Mammary epithelial cell (primary cell): ENCODE measurements around the gene SHISA7.

Source experiments
- EZH2 ChIP-seq: IDR thresholded peaks from 2 replicates; pipeline ENCODE4 v1.6.1; 2012; ENCODE audit warnings: low read length, inconsistent platforms, borderline replicate concordance
- TF ChIP-seq, protein P1 (sequence below), 2 donors: IDR thresholded peaks in 1 of 2; conservative IDR thresholded peaks in 1 of 2; 2 replicates each; pipeline ENCODE4 v1.5.1; 2011 to 2012; ENCODE audit warnings: inconsistent platforms in 2 of 2, low read length in 2 of 2, mild to moderate bottlenecking in 2 of 2, control low read depth in 1 of 2, low read depth in 1 of 2; ENCODE audit not compliant: insufficient read depth in 1 of 2; ENCODE audit errors: extremely low read depth in 1 of 2

DNA sequence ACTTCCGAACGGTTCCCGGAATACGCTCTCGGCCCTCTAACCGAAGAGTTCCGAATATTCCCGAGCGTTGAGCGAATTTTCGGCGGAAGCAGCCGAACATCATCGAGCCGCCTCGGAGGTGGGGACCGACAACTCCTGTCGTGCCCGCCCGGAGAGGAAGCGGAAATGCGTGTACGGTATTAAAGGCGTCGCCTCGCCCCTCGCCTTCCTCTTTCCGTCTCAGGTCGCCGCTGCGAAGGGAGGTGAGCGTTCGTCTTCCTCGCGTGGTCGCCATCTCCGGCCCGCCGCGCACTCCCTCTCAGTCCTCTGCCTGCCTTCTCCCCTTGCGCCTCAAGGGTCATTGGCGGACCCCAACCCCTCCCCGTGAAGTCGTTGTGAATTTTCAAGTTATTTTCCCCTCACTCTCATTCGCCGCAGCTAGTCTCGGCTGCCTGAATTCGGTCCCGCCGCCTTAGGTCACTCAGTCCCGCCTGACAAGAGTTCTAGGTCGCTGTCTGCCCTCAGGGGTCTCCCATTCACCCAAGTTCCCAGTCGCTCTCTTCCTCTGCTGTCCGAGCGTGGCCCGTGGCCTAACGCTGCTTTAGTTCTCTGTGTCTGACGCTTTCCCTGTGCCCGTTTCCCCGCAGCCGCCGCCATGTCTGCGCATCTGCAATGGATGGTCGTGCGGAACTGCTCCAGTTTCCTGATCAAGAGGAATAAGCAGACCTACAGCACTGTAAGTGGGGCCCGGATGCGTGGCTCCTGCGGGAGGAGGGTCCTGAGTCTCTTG lies 57.2 kb downstream of the SHISA7 start, which contains the start of gene RPL28:
- TF ChIP-seq, protein P1, sequence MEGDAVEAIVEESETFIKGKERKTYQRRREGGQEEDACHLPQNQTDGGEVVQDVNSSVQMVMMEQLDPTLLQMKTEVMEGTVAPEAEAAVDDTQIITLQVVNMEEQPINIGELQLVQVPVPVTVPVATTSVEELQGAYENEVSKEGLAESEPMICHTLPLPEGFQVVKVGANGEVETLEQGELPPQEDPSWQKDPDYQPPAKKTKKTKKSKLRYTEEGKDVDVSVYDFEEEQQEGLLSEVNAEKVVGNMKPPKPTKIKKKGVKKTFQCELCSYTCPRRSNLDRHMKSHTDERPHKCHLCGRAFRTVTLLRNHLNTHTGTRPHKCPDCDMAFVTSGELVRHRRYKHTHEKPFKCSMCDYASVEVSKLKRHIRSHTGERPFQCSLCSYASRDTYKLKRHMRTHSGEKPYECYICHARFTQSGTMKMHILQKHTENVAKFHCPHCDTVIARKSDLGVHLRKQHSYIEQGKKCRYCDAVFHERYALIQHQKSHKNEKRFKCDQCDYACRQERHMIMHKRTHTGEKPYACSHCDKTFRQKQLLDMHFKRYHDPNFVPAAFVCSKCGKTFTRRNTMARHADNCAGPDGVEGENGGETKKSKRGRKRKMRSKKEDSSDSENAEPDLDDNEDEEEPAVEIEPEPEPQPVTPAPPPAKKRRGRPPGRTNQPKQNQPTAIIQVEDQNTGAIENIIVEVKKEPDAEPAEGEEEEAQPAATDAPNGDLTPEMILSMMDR (conservative IDR thresholded peaks at IDR 0.05 in 1 of 2, IDR thresholded peaks at IDR 0.05 in 1 of 2; ENCODE audit: extremely low read depth in 1 of 2, insufficient read depth in 1 of 2, low read depth in 1 of 2, low read length in 2 of 2): no peak
- no peak for TF ChIP-seq EZH2
